22Rv1 (cell line): ENCODE measurements around the gene C10orf53.

Experiments
- H3K27ac ChIP-seq: fragments of 450-650 bp; 2 replicates; pipeline ENCODE4 v1.5.1; 2017
- CTCF ChIP-seq: fragments of 450-650 bp; IDR thresholded peaks from 2 replicates; pipeline ENCODE4 v1.5.1; 2017; ENCODE audit warnings: mild to moderate bottlenecking
- ZFX ChIP-seq: fragments of 450-650 bp; IDR thresholded peaks from 2 replicates; pipeline ENCODE4 v1.6.1; 2017; ENCODE audit warnings: antibody characterized with exemption, borderline replicate concordance

C10orf53 gene

GRCh38 chr10:49663596-49663995 lies 15.9 kb upstream of the C10orf53 start:
- no peak for TF ChIP-seq CTCF
- TF ChIP-seq ZFX: no peak
- no peak overlapping the region for H3K27ac ChIP-seq

GRCh38 chr10:49664006-49664841 lies 15.2 kb upstream of the C10orf53 start:
- H3K27ac ChIP-seq: no peak overlapping the region
- TF ChIP-seq ZFX: no peak
- no peak for TF ChIP-seq CTCF

- no peak for TF ChIP-seq CTCF
- no peak overlapping the region for H3K27ac ChIP-seq
Observed at GRCh38 chr10:49664842-49665355, 14.6 kb upstream of the C10orf53 start.

- no peak overlapping the region for H3K27ac ChIP-seq
- no peak for TF ChIP-seq CTCF
- TF ChIP-seq ZFX: no peak
Observed at GRCh38 chr10:49666054-49666615, 13.3 kb upstream of the C10orf53 start.

GRCh38 chr10:49666685-49667084 lies 12.8 kb upstream of the C10orf53 start:
- TF ChIP-seq CTCF: no peak
- TF ChIP-seq ZFX: no peak
- no peak overlapping the region for H3K27ac ChIP-seq

- TF ChIP-seq ZFX: no peak
- no peak for TF ChIP-seq CTCF
- no peak overlapping the region for H3K27ac ChIP-seq
Observed at GRCh38 chr10:49667991-49668390, 11.5 kb upstream of the C10orf53 start.

GRCh38 chr10:49668684-49669083 lies 10.8 kb upstream of the C10orf53 start:
- TF ChIP-seq CTCF (no peak), ZFX (no peak)
- no peak overlapping the region for H3K27ac ChIP-seq
